GM19372 (cell line): ENCODE results near the gene KRT81.
"Not testable (repeated sequence)": the region's sequence is repeated elsewhere in the genome, so short reads cannot be mapped to it uniquely, and the experiment has no call there.

Experiments
- ATAC-seq: cut with Tn5 transposase; IDR thresholded peaks from one replicate; pipeline ENCODE4 v1.9.1; 2021; ENCODE audit warnings: mild to moderate bottlenecking, low read depth, moderate library complexity; ENCODE audit not compliant: unreplicated experiment

Gene KRT81

GRCh38 chr12:52318241-52318990 lies 27.1 kb upstream of the KRT81 start:
- no peak for ATAC-seq

GRCh38 chr12:52317468-52318052 lies 26.2 kb upstream of the KRT81 start:
- no peak for ATAC-seq

GRCh38 chr12:52316701-52317100 lies 25.4 kb upstream of the KRT81 start:
- ATAC-seq = no peak

GRCh38 chr12:52316290-52316689 lies 25.0 kb upstream of the KRT81 start:
- no peak for ATAC-seq

GRCh38 chr12:52315721-52316120 lies 24.4 kb upstream of the KRT81 start:
- not testable (repeated sequence) for ATAC-seq

- ATAC-seq = no peak
Observed at GRCh38 chr12:52314511-52314910, 23.2 kb upstream of the KRT81 start.

- no peak for ATAC-seq
Observed at GRCh38 chr12:52313926-52314325, 22.6 kb upstream of the KRT81 start.

GRCh38 chr12:52313461-52313860 lies 22.1 kb upstream of the KRT81 start:
- ATAC-seq = no peak

- ATAC-seq = no peak
Observed at GRCh38 chr12:52312086-52312485, 20.8 kb upstream of the KRT81 start.

- ATAC-seq = no peak
Observed at GRCh38 chr12:52311285-52311648, 19.9 kb upstream of the KRT81 start.

GRCh38 chr12:52310622-52311284 lies 19.4 kb upstream of the KRT81 start:
- no peak for ATAC-seq

GRCh38 chr12:52308806-52309425 lies 17.6 kb upstream of the KRT81 start:
- no peak for ATAC-seq

GRCh38 chr12:52307836-52308805 lies 16.8 kb upstream of the KRT81 start:
- no peak for ATAC-seq

- no peak for ATAC-seq
Observed at GRCh38 chr12:52306731-52307130, 15.4 kb upstream of the KRT81 start.

GRCh38 chr12:52305921-52306705 lies 14.8 kb upstream of the KRT81 start:
- ATAC-seq = no peak

GRCh38 chr12:52304941-52305411 lies 13.6 kb upstream of the KRT81 start:
- peak; percentile 83 for ATAC-seq

GRCh38 chr12:52302242-52302914 lies 11.0 kb upstream of the KRT81 start:
- not testable (repeated sequence) for ATAC-seq

- ATAC-seq = not testable (repeated sequence)
Observed at GRCh38 chr12:52301721-52302120, 10.4 kb upstream of the KRT81 start.
